CD4-positive, alpha-beta T cell treated with Interleukin-2 at 100 ng/mL for 4 hours (primary cell): ENCODE results near the gene STX2.

Experiments
- DNase-seq: peaks from one replicate; pipeline ENCODE4 v3.0.0-alpha.2; 2020; ENCODE audit warnings: low spot score

The STX2 gene

DNA sequence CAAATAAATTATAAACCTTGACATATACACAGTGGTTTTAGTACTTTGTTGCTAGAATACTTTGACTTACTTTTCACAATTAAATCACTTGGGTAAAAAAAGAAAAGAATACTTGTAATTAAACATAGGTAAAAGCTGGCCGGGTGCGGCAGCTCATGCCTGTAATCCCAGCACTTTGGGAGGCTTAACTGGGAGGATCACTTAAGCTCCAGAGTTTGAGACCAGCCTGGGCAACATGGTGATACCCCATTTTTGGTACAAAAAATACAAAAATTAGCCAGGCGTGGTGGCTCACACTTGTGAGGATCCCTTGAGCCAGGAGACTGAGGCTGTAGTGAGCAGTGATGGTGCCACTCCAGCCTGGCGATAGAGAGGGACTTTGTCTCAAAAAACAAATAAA lies 7.8 kb downstream of the STX2 start:
- no peak for DNase-seq

DNA sequence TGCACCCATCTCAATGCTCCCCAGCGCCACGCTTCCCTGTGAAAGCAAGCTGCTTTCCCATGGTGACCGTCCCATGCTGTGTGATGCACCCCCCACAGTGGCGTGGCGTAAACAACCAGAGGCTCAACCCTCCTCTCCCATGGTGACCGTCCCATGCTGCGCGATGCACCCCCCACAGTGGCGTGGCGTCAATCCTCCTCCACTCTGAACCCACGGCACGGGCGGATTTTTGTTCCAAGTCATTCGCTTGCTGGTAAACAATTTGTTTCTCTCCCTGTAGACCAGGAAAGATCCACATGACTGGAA lies 8.9 kb downstream of the STX2 start:
- DNase-seq: no peak

DNA sequence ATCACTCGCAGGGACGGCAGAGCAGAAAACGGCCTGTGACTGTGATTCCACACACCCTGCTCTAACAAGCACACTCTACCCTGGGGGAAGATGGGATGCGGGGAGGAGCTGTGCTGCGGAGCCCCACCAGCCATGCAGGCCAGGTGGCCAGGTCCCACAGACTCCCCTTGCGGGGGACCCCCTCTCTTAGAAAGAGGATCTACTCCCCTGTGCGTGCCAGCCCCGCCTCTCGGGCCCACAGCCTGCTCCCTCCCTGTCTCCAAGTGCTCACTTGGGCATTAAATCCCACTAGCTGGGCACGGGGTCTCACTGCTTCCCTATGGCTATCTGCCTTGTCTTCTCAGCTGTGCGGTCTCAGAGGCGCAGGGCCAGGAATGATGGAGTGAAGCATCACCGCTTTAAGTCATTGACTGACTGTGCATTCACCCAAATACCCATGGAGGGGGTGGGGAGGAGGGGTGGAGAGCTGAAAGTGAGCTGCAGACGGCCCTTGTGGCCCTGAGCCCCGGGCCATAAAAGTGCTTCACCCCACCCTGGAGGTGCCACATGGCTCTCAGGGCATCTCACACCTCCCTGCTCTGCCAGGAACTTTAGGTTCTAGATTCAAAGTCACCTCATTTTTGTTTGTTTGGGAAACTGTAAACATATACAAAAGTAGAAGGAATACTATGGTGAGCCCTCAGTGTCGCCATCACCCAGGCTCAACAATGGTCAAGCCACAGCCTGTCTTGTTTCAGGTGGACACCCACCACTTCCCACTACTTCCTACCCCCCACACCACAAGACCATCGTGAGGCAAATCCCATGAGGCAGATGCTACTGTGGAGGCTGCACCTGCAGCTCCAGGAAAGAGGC lies 9.4 kb downstream of the STX2 start:
- no peak for DNase-seq

DNA sequence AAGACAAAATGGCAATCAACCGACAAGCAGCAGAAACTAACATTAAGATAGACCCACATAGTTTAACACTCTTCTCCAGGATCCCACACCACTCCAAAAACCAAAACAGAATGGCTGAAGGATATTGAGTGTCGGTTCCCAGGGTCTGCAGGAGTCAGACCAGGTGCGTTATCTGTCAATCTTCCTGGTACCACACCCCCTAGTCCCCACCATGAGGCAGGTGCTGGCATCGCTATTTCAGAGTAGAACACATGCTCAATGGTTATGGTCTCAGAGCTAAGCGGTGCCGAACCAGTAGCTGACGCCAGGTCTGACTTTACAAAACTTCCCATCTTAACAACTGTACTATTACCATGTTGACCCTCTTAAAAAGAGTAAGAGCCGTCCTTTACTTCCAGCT lies 10.2 kb downstream of the STX2 start:
- DNase-seq: no peak

DNA sequence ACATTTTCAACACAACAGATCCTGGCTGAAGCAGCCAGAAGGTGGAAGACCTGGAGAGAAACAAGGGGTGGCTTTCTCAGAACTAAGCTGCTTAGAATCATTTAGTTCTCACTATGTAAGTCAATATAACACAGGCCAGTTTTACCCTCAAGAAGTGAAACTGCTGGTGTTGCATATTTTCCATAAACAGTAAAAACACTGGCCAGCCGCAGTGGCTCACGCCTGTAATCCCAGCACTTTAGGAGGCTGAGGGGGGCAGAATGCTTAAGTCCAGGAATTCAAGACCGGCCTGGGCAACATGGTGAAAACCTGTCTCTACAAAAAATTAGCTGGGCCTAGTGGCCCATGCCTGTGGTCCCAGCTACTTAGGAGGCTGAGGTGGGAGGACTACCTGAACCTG lies 11.6 kb downstream of the STX2 start:
- no peak for DNase-seq

DNA sequence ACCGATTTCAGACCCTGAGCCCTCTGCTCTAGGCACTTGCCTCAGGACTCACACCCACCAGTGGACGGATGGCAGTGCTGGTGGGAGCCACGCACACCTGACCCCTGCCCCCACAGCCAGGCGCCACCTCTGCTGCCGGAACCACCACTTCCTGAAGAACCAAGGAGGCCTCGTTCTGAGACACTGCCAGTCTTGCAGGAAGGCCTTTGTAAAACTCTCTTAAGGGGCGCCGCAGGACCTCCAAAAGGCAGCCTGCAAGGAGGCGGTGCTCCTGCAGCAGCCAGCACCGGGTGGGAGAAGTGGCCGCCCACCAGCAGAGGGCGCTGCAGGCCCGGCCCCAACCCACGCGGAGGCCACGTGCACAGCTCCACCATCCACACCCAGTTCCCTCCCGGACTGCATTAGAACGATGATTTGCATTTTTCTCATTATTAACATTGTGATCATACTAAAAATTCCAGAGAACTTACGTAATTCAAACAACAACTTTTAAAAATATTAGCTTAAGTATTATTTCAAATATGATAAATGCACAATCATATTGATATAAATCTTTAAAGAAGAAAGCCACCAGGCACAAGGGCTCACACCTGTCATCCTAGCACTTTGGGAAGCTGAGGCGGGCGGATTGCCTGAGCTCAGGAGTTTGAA lies 12.8 kb downstream of the STX2 start:
- peak; percentile 60 for DNase-seq

DNA sequence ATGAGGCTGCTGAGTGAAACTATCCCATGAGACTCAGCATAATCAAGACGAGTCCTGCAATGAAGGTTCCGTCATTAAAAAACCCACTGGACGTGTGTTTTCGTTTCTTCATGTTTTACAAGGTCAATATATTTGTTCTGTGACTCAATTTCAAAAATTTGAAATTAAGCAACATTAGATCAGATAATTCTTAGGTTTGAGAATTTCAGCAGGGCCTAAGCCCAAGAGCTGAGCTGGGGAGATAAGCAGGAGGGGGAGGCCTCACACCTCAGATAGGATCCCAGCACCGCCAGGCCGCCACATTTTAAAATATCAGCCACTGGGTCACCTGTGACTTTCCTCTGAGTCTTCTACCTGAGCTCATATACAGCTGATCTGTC lies 13.3 kb downstream of the STX2 start:
- DNase-seq: no peak

DNA sequence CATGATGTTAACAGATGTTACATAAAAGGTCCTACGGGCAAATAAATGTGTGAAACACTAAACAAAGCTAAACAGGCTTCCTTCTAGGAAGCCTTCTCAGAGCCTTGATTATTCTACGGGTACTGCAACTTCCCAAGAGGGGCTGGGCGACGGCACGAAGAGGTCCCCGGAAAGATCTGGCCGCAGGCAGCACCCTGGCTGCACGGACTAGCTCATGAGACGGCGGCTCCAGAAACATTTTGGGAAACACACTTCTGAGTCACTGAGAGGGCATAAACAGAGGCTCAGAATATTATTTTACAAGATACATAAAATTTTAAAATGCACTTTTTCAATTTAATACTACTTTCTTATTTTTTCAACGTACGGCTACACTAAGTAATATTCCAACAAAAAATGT lies 19.4 kb downstream of the STX2 start:
- DNase-seq: no peak

DNA sequence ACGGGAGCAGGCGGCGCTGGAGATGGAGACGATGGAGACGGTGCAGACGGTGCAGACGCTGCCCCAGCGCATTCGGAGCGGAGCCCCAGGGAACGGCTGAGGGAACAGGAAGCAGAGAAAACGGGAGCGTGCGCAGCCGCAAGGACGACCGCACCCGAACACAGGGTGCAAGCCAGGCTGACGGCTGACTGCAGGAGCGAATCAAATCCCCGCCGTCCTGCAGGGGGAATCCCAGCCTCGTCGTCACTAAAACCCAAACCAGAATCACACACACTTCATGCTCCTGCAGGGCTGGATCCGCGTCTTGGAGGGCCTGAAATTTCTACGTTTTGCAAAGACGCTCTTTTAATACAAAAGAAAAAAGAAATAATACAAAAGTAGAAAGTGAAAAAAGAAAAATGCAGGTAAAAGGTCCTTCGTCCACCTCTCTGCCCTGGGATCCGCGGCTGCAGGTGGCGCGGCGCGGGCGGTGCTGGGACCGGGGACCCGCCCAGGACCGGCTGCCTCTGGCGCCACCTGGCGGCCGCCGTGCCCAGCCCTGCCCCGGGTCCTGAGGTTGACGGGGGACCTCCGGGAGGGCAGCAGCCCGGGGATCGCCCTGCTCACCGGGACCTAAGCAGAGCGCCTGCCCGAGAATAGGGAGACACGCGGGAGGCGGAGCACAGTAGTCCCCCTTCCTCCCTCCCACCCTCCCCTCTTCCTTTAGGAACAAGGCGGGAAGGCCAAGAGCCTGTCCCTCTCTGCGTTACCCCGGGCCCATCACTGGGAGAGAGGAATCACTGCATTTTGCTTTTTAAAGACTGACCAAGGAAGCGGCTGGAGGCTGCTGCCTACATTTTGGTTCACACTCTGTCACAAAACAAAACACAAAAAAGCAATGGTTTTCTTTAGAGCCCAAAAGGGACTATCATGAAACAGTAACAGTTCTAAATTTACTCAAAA lies 20.1 kb downstream of the STX2 start:
- DNase-seq: peak; percentile 67

DNA sequence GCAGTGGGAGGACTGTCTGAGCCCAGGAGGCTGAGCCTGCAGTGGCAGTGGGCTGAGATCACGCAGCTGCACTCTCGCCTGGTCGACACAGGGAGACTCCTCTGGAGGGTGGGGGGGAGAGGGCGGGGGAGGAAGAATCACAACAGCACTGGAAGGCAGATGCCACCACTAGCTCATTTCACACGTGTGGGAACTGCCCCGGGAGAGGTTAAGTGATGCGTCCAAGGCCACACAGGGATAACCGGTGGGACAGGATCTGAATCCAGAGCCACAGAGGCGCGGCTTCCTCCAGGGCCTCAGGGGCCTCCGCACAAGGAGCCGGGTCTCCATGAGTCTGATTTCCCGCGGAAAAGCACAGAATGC lies 20.8 kb downstream of the STX2 start:
- DNase-seq: no peak

DNA sequence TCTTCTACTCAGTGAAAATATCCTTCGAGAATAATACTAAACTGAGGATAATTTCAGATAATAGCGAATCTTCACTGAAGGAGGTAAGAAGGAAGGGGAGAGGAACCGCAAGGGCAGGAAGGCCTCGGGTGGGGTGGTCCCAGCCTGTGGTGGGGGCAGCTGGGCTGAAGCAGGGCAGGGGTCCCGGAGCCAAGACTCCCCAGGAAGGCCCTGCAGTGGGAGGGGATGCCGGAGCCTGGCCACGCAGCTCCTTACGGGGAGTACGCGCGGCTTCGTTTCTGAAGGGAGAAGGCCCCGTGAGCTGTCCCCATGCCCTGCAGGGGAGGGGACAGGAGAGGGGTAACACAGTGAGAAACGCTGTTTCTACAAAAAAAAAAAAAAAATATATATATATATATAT lies 21.2 kb downstream of the STX2 start:
- DNase-seq: no peak

DNA sequence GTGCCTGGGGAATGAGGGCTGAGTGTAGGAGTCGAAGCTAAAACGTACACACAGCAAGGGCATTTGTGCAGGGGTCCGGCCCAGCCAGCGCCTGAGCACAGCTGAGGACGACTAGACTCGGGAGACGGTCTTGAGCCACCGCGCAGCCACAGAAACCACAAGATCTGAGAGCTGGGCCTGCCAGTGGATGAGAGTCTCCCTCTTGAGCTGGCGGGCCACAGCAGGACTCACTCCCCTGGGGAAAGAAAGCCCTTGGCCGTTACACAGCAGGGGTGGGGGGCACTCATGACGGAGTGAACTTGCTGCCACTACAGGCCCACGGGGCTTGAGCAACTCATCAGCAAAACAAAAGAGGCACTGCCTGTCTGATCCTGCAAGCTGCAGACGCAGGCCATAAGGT lies 23.0 kb downstream of the STX2 start:
- no peak for DNase-seq

DNA sequence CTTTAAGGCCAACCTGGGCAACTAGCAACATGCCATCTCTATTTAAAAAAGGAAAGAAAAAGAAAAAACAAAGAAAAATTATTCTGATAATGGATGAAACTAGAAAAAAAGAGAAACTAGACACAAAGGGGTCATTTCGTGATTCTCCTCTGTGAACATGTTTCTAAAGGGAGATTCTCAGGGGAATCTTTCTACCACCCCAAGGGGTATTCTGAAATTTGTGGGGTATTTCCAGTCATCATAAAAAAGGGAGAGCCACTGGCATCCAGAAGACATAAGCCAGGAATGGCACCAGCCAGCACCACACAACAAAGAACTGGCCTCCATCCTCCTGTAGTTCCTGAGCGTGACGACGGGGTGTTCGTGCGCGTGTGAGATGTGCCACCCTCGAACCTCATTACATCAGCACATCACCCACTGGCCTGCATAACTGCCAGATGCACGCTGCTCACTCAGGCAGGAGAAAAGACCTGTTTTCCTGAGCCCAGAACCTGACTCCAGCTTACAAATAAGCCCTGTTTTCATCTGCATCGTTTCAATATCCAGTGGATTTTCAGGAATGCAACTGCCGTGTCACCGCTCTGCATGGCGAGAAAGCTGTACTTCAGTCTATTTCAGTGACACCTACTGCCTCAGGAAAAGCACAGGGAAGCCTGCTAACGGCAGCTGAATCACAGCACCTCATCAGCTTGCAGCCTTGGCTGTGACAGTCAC lies 23.9 kb downstream of the STX2 start:
- no peak for DNase-seq

DNA sequence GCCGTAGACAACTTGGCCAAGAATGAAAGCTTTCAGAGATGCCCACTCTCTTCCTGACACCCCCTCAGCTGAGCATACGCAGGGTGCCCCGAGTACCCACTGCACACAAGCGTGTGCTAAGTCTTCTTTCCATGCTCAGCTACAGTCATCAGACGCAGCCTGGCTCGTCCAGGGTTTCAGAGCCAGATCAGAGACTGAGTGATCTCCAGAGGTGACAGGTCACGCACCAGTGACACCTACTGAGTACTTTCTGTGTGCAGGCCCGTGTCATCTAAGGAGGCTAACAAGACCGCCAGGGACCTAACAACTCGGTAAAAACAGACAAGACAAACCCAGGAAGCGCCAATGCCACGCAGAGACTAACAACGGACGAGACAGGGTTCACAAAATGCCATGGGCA lies 25.1 kb downstream of the STX2 start:
- DNase-seq: no peak

DNA sequence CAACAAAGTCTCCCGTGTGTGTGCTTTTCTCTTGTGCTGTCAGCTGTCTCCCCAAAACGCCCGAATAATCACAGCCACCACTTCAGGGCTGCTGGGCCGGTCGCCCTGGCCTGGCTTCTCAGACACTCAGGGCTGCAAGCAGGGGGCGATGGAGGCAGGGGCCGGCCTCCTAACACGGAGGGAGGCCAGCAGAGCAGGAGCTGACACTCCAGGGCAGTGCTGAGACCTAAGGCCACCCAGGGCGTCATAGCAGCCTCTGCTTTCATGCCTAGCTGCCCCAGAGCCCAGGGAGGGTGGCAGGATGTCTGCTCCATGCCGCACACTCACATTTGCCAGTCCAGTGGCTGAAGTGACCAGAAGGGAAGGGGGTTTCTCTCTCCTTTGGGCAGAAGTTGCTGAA lies 25.6 kb downstream of the STX2 start:
- DNase-seq: no peak

DNA sequence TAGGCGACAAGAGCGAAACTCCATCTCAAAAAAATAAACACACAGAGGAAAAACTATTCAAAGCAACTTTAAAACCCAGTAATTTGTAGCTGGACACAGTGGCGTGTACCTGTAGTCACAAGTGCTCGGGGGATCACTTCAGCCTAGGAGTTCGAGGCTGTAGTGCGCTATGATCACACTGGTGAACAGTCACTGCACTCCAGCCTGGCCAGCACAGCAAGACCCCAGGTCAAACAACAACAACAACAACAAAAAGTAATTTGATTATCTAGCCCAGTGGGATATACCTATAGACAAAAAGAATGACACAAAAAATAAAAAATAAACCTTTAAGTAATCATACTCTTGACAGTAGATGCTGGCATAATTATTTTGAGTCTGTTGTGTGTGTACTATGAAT lies 29.3 kb downstream of the STX2 start:
- DNase-seq: no peak

DNA sequence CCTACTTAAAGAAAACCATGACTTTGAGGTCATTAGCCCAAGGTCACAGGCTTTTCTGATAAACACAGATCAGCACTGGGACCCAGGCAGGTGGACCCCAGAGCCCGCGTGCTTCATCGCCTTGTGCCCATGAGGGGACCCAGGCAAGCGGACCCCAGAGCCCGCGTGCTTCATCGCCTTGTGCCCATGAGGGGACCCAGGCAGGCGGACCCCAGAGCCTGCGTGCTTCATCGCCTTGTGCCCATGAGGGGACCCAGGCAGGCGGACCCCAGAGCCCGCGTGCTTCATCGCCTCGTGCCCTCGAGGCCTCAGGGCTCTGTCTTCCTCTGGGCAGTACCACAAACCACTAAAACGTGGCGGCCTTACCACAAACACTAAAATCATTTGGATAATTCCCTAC lies 31.7 kb downstream of the STX2 start:
- no peak for DNase-seq

DNA sequence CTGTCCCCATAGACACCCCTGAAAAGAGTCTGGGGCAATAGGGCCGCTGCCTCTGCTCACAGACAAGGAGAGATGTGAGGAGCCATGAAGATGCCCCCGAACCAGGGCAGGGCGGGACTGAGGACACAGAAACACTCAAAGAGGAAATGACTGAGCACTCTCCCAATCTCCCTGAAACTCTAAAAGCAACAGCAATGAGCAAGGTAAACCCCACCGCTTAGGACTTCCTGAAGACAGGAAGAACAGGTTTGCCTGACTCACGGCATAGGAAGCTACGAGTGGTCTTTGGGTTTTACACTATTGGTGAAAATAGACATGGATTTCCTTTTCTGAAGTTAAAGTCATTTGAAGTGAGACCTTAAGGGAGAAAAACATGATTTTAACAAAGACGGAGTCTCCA lies 32.5 kb downstream of the STX2 start:
- DNase-seq: no peak

DNA sequence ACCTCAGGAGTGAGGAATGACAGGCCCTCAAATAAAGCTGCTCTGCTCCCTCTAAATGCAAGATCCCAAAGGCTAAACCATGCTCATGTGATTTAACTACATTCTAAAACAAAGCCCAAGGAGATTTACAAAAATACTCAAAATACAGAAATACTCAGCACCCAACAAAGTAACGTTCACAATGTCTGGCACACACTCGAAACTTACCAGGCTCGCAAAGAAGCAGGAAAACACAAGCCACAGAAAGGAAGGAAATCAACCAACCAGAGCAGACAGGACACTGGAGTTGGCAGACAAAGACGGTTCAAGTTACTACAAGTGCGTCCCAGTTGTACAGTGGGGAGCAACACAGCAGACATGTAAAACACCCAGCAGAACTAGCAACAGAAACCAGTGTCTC lies 33.4 kb downstream of the STX2 start:
- DNase-seq: no peak

DNA sequence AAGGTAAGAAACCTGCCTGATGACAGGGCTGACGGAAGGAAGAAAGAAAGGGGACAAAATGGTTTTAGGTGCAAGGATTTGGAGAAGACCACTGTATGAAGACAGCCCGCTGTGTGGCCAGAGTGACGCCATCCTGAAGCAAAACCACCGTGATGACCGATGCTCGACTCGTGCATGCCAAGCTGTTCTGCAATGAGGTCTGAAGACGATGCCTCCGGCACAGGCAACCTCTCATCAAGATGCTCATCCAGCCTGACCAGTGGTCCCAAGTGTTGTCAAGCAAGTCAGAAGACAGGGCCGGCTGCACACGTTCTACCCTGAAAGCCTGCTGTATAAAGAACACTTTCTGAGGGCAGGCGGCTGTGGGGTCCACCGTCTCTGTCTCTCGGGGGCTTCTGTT lies 34.8 kb downstream of the STX2 start:
- no peak for DNase-seq

DNA sequence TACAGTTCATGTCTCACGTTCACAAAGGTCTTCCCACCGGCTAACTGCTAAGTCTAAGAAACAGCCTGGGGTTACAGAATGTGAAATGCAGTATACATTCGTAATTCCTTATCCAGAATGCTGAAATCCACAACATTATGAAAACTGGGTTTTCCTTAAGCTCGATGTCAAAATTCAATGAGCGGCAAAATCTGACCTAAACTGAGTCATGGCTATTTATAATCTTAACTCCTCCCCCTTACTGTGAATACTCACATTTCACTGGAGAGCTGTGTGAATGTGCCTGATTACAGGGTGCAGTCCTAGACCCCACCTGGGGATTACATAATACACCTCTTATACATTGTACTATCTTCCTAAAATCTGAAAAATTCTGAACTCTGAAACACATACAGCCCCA lies 35.3 kb downstream of the STX2 start:
- DNase-seq: no peak

DNA sequence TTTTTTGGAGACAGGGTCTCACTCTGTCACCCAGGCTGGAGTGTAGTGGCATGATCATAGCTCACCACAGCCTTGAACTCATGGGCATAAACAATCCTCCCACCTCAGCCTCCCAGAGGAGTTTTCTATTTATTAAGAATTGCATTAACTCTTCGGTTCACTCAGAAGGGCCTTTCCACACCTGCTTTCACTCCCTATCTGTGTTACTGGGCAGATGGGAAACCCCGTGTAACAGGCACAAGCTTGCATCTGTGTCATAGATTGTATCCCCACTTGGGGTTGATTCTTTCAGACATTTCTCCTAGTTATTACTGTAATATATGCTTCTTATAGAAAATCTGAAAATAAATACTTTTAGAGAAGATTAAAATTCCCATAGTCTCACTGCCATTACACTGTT lies 38.7 kb downstream of the STX2 start:
- DNase-seq: no peak

DNA sequence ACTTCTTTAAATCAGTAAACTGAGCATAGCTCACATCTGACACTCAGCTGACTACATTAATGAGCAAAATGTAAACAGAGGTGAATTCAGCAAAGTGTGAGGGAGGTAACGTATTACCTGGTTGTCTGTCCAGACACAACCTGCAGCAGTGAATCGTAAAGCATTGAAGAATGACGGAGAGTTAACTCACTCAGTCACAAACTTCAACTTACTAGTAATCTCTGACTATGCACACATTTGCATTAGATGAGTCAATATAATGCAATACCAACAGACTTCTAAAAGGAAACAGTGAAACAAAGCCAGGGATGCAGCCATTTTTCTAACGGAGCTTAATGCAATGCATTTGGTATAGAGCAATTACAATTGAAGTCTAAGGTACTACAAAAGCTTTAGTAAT lies 40.0 kb downstream of the STX2 start:
- DNase-seq: no peak
